Measurements from ENCODE around the gene C10orf143. TPM values are rescaled to one million over a fixed set of nuclear protein-coding genes. Genes with fewer than 3 reads are reported as not detected.

The C10orf143 gene
- 0.66 to 1.00 TPM (median 0.81 TPM) in 5 replicates for total RNA-seq (2022; extraction: Qiagen RNA extraction)

DNA sequence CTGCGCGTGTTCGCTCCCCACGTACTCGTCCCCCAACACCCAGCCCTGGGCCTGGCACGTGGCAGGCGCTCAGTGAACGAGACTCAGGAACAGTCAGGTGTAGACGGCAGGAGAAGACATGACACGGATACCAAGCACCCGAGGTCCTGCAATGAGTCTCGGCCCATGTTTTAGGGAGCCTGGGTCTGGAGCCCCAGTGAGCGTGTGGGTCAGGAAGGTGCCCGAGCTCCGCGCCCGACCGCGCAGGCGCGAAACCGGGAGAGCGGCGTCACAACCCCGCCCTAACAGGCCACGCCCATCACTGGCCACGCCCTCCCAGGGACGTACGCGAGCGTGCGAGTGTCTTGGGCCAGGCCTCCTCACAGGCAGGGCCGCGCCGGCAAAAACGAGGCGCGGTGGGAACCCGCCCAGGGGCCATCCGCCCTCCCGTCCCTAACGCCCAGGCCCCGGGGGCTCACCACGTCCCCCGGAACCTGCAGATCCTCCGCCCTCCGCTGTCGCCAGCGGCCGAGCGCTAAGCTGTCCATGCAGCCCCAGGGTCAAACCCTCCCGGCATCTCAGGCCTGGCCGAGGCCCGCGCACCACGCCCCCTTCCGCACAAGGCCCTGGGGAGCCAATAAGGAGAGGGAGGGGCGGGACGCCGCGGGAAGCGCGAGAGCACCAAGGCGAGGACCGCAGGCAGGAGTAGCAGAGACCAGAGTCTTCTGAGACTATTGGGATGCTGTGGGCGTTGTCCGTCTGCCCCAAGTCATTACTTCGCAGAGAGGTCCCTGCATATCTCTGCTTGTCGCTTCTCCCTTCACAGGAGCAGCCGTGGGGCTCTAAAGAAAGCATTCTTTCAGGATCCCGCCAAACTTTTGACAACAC, at the start of gene C10orf143:
TSS of gene C10orf143 (minus strand) at position 585 of the 867 bp plus-strand sequence. CDS start at position 527, 58 bp downstream.

DNA sequence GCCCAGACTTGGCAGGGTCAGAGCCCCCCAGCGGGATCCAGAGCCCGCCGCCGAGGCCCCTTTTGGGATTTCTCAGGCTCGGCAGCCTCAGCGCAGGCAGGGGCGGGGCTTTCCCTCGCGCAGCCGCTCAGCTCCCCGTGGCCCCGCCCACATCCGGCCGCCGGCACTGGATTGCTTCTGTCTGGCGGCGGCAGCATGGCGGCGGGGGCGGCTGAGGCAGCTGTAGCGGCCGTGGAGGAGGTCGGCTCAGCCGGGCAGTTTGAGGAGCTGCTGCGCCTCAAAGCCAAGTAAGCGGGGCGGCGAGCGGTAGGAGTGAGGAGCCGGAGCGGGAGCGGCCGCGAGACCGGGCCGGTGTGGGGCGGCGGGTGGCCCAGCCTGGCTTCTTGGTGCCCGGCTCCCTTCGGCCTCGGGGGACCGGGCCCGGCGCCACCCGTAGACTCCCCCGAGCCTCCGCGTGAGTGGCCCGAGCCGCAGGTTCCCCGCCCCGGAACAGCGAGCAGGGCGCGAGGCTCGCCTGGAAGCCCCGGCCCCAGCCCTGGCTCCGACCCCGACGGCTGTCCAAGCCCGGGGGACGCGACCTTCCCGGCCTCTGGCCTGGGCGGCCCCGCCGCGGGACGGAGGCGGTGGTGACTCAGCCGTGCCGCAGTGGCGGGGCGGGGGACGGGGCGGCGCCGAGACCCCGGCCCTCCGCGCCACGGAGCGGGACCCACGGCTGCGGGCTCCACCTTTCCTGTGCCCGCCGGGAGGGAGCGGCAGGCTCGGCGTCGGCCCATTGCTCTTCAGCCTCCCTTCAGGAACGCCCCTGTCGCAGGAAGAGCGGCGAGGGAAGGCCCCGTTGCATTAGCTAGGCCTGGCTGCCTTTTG, 25.8 kb upstream of the C10orf143 start, which contains the start of gene GLRX3:
TSS of gene GLRX3 (plus strand) at position 166 of the 864 bp plus-strand sequence. CDS start at position 196, 30 bp downstream.

Other genes starting within 250 kb of the C10orf143 start
- 0.07 to 0.19 TPM (median 0.12 TPM) in 5 replicates for gene EBF3, start 146.6 kb downstream of the C10orf143 start, total RNA-seq (2022; extraction: Qiagen RNA extraction)
- 205 to 218 TPM (median 212 TPM) in 5 replicates for gene GLRX3, start 25.6 kb upstream of the C10orf143 start, total RNA-seq (2022; extraction: Qiagen RNA extraction)